H1 (cell line): ENCODE measurements around the gene SEPTIN2. TPM values are rescaled to one million over a fixed set of nuclear protein-coding genes. Genes with fewer than 3 reads are reported as not detected.

ENCODE experiments used
- EGR1 ChIP-seq: IDR thresholded peaks from 2 replicates; pipeline ENCODE4 v1.6.1; 2011; ENCODE audit warnings: low read depth, low read length, borderline replicate concordance
- NANOG ChIP-seq: IDR thresholded peaks from 2 replicates; pipeline ENCODE4 v1.6.1; 2011; ENCODE audit warnings: low read length, low read depth, mild to moderate bottlenecking, inconsistent platforms; ENCODE audit not compliant: insufficient read depth, poor library complexity, severe bottlenecking
- NRF1 ChIP-seq: IDR thresholded peaks from 2 replicates; pipeline ENCODE4 v1.6.1; 2011; ENCODE audit warnings: mild to moderate bottlenecking, low read depth, low read length, improper control_type of control experiment
- POLR2A ChIP-seq, 2 experiments: IDR thresholded peaks; 1 replicate in 1 of 2; 2 replicates in 1 of 2; pipeline ENCODE4 v1.6.1; 2011; ENCODE audit warnings: low read depth in 2 of 2, low read length in 2 of 2, mild to moderate bottlenecking in 2 of 2; ENCODE audit errors: control extremely low read depth in 1 of 2
- RNF2 ChIP-seq: fragments of 200-900, 300-1000 bp; sonication (generic); IDR thresholded peaks from 2 replicates; pipeline ENCODE4 v1.7.1; 2016; ENCODE audit warnings: borderline replicate concordance, low read depth, mild to moderate bottlenecking, antibody characterized with exemption, low read length; ENCODE audit not compliant: poor library complexity, severe bottlenecking; ENCODE audit errors: missing control alignments
- SP2 ChIP-seq: IDR thresholded peaks from 2 replicates; pipeline ENCODE4 v1.6.1; 2012; ENCODE audit warnings: mild to moderate bottlenecking, low read length, inconsistent platforms
- SRF ChIP-seq: IDR thresholded peaks from 2 replicates; pipeline ENCODE4 v1.6.1; 2011; ENCODE audit warnings: mild to moderate bottlenecking, low read depth, low read length, moderate library complexity
- SUZ12 ChIP-seq: fragments of 200-600 bp; sonication (generic); IDR thresholded peaks from 2 replicates; pipeline ENCODE4 v1.6.1; 2012; ENCODE audit warnings: mild to moderate bottlenecking, inconsistent platforms, low read length, moderate library complexity, mixed read lengths
- polyA plus RNA-seq, 7 experiments: library from polyadenylated mRNA; depleted of rRNA in 3 of 7; stranded (reverse) in 5 of 7; unstranded in 2 of 7; fragments of >200 nt in 5 of 7; fragments of 200-250 nt in 2 of 7; gene quantifications; 1 replicate in 5 of 7; 2 replicates in 1 of 7; 4 replicates in 1 of 7; pipeline versions ENCODE4 v1.2.1 to v1.2.3, GENCODE V29; 2011 to 2013; ENCODE audit warnings: missing spikeins in 2 of 7, mixed read lengths in 2 of 7
- total RNA-seq: library from RNA; stranded (reverse); fragmentation: NEBNext Ultra II Directional; extraction: Animal tissue kit (Norgen Biotek cat#: 25700); gene quantifications from 2 replicates; pipeline ENCODE4 v1.2.1, GENCODE V29; 2021
- TF ChIP-seq, protein P1 (sequence below): fragments of 300-600 bp; sonication (generic); IDR thresholded peaks from 2 replicates; pipeline ENCODE4 v1.7.1; 2012; ENCODE audit warnings: low read length, moderate library complexity, mild to moderate bottlenecking, inconsistent platforms; ENCODE audit not compliant: insufficient replicate concordance
- TF ChIP-seq, protein P2 (sequence below): IDR thresholded peaks from 2 replicates; pipeline ENCODE4 v1.6.1; 2012; ENCODE audit warnings: low read length, inconsistent platforms

The SEPTIN2 gene
- total and polyA plus RNA-seq, 2 of the 8 experiments (the other 6 are each of a cell fraction or from before 2014, with no cell fraction given): 392 to 650 TPM

- TF ChIP-seq, protein P1, sequence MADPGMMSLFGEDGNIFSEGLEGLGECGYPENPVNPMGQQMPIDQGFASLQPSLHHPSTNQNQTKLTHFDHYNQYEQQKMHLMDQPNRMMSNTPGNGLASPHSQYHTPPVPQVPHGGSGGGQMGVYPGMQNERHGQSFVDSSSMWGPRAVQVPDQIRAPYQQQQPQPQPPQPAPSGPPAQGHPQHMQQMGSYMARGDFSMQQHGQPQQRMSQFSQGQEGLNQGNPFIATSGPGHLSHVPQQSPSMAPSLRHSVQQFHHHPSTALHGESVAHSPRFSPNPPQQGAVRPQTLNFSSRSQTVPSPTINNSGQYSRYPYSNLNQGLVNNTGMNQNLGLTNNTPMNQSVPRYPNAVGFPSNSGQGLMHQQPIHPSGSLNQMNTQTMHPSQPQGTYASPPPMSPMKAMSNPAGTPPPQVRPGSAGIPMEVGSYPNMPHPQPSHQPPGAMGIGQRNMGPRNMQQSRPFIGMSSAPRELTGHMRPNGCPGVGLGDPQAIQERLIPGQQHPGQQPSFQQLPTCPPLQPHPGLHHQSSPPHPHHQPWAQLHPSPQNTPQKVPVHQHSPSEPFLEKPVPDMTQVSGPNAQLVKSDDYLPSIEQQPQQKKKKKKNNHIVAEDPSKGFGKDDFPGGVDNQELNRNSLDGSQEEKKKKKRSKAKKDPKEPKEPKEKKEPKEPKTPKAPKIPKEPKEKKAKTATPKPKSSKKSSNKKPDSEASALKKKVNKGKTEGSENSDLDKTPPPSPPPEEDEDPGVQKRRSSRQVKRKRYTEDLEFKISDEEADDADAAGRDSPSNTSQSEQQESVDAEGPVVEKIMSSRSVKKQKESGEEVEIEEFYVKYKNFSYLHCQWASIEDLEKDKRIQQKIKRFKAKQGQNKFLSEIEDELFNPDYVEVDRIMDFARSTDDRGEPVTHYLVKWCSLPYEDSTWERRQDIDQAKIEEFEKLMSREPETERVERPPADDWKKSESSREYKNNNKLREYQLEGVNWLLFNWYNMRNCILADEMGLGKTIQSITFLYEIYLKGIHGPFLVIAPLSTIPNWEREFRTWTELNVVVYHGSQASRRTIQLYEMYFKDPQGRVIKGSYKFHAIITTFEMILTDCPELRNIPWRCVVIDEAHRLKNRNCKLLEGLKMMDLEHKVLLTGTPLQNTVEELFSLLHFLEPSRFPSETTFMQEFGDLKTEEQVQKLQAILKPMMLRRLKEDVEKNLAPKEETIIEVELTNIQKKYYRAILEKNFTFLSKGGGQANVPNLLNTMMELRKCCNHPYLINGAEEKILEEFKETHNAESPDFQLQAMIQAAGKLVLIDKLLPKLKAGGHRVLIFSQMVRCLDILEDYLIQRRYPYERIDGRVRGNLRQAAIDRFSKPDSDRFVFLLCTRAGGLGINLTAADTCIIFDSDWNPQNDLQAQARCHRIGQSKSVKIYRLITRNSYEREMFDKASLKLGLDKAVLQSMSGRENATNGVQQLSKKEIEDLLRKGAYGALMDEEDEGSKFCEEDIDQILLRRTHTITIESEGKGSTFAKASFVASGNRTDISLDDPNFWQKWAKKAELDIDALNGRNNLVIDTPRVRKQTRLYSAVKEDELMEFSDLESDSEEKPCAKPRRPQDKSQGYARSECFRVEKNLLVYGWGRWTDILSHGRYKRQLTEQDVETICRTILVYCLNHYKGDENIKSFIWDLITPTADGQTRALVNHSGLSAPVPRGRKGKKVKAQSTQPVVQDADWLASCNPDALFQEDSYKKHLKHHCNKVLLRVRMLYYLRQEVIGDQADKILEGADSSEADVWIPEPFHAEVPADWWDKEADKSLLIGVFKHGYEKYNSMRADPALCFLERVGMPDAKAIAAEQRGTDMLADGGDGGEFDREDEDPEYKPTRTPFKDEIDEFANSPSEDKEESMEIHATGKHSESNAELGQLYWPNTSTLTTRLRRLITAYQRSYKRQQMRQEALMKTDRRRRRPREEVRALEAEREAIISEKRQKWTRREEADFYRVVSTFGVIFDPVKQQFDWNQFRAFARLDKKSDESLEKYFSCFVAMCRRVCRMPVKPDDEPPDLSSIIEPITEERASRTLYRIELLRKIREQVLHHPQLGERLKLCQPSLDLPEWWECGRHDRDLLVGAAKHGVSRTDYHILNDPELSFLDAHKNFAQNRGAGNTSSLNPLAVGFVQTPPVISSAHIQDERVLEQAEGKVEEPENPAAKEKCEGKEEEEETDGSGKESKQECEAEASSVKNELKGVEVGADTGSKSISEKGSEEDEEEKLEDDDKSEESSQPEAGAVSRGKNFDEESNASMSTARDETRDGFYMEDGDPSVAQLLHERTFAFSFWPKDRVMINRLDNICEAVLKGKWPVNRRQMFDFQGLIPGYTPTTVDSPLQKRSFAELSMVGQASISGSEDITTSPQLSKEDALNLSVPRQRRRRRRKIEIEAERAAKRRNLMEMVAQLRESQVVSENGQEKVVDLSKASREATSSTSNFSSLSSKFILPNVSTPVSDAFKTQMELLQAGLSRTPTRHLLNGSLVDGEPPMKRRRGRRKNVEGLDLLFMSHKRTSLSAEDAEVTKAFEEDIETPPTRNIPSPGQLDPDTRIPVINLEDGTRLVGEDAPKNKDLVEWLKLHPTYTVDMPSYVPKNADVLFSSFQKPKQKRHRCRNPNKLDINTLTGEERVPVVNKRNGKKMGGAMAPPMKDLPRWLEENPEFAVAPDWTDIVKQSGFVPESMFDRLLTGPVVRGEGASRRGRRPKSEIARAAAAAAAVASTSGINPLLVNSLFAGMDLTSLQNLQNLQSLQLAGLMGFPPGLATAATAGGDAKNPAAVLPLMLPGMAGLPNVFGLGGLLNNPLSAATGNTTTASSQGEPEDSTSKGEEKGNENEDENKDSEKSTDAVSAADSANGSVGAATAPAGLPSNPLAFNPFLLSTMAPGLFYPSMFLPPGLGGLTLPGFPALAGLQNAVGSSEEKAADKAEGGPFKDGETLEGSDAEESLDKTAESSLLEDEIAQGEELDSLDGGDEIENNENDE: no peak
- TF ChIP-seq, protein P2, sequence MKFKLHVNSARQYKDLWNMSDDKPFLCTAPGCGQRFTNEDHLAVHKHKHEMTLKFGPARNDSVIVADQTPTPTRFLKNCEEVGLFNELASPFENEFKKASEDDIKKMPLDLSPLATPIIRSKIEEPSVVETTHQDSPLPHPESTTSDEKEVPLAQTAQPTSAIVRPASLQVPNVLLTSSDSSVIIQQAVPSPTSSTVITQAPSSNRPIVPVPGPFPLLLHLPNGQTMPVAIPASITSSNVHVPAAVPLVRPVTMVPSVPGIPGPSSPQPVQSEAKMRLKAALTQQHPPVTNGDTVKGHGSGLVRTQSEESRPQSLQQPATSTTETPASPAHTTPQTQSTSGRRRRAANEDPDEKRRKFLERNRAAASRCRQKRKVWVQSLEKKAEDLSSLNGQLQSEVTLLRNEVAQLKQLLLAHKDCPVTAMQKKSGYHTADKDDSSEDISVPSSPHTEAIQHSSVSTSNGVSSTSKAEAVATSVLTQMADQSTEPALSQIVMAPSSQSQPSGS: no peak
- TF ChIP-seq SUZ12 (no peak), SRF (no peak), SP2 (no peak), POLR2A (IDR thresholded peaks at IDR 0.05; ENCODE audit: control extremely low read depth in 1 of 2, low read depth in 2 of 2, low read length in 2 of 2) (no peak), EGR1 (no peak), RNF2 (no peak), NRF1 (no peak), NANOG (no peak)
These were observed 3.6 kb upstream of the SEPTIN2 start (continued) for GRCh38 chr2:241312082-241312481.
